SU-DHL-6 (cell line): ENCODE data around the gene PHACTR3.

ENCODE experiments used
- H2AFZ ChIP-seq: fragments of 200-600 bp; sonication (generic); 2 replicates; pipeline ENCODE4 v1.6.1; 2014; ENCODE audit warnings: low read depth, mild to moderate bottlenecking, moderate library complexity, mixed read lengths, antibody characterized with exemption, low read length; ENCODE audit not compliant: severe bottlenecking
- H3F3A ChIP-seq: fragments of 200-600 bp; shearing (Covaris generic); 2 replicates; pipeline ENCODE4 v1.6.0; 2016; ENCODE audit warnings: antibody characterized with exemption, mild to moderate bottlenecking; ENCODE audit not compliant: insufficient read depth
- H3K27ac ChIP-seq: fragments of 200-600 bp; sonication (generic); 2 replicates; pipeline ENCODE4 v1.5.1; 2016; ENCODE audit warnings: low read depth, mild to moderate bottlenecking, low read length, moderate library complexity, mixed read lengths
- H3K27me3 ChIP-seq: fragments of 200-600 bp; sonication (generic), shearing (Covaris generic); 2 replicates; pipeline ENCODE4 v1.6.0; 2014; ENCODE audit warnings: mild to moderate bottlenecking, low read length
- H3K36me3 ChIP-seq: fragments of 200-600 bp; sonication (generic); 2 replicates; pipeline ENCODE4 v1.6.1; 2014; ENCODE audit warnings: mild to moderate bottlenecking, low read length, mixed read lengths
- H3K4me2 ChIP-seq: fragments of 300-600, 200-600 bp; shearing (Covaris generic), sonication (generic); 2 replicates; pipeline ENCODE4 v1.6.0; 2014; ENCODE audit warnings: low read length, low read depth, mild to moderate bottlenecking; ENCODE audit not compliant: poor library complexity, severe bottlenecking
- H3K4me3 ChIP-seq: fragments of 200-600 bp; sonication (generic); 2 replicates; pipeline ENCODE4 v1.5.1; 2014; ENCODE audit warnings: antibody characterized with exemption, low read length, mild to moderate bottlenecking, mixed read lengths; ENCODE audit not compliant: insufficient read depth, poor library complexity, severe bottlenecking
- H3K79me2 ChIP-seq: fragments of 200-600 bp; sonication (generic); 2 replicates; pipeline ENCODE4 v1.6.1; 2014; ENCODE audit warnings: mild to moderate bottlenecking, low read length, moderate library complexity; ENCODE audit not compliant: insufficient read depth
- H3K9ac ChIP-seq: fragments of 200-600 bp; sonication (generic); 2 replicates; pipeline ENCODE4 v1.7.0; 2014; ENCODE audit warnings: mild to moderate bottlenecking, low read length
- H3K9me2 ChIP-seq: fragments of 200-600 bp; sonication (generic); replicated peaks from 2 replicates; pipeline ENCODE4 v1.6.1; 2014; ENCODE audit warnings: low read length; ENCODE audit not compliant: insufficient read depth
- H3K9me3 ChIP-seq: fragments of 200-600 bp; sonication (generic); 2 replicates; pipeline ENCODE4 v1.6.1; 2014; ENCODE audit warnings: low read length, mixed read lengths; ENCODE audit not compliant: insufficient read depth
- H4K20me1 ChIP-seq: fragments of 200-600 bp; sonication (generic); 2 replicates; pipeline ENCODE4 v1.6.1; 2014; ENCODE audit warnings: low read depth, mild to moderate bottlenecking, antibody characterized with exemption, low read length, moderate library complexity, mixed read lengths
- EZH2phosphoT487 ChIP-seq: fragments of 200-600 bp; sonication (generic), shearing (Covaris generic); conservative IDR thresholded peaks from 2 replicates; pipeline ENCODE4 v1.6.1; 2018; ENCODE audit warnings: mild to moderate bottlenecking, antibody characterized with exemption, low read length, moderate library complexity, mixed read lengths
- TF ChIP-seq, protein P1 (sequence below): fragments of 200-600 bp; sonication (generic); IDR thresholded peaks from one replicate; pipeline ENCODE4 v1.5.1; 2017; ENCODE audit warnings: antibody characterized with exemption, mild to moderate bottlenecking, low read length, moderate library complexity; ENCODE audit not compliant: insufficient read depth, poor library complexity, severe bottlenecking

PHACTR3 gene

DNA sequence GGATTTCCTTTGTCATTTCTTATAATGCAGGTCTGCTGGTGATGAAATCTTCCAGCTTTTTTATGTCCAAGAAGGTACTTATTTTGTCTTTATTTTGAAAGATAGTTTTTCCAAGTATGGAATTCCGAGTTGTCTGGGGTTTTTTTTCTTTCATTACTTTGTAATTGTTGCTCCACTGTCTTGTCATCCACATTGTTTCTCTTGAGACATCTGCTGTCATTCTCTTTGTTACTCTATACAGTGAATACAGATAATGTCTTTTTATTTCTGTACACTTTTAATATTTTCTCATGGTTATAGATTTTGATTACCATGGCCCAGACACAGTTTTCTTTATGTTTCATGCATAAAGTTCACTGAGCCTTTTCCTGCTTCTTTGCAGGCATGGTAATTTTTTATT is 196.0 kb downstream of the PHACTR3 start:
- H3K27me3 ChIP-seq, result no peaks in the 10 kb centered on the region
- H3K4me3 ChIP-seq, result no peak overlapping the region
- H3K9me3 ChIP-seq, result peaks cover 19% of the 10 kb centered on the region; the same call in 1 of the 2 replicates
- H4K20me1 ChIP-seq, result no peaks in the 10 kb centered on the region
- H2AFZ ChIP-seq, result no peak overlapping the region
- H3K79me2 ChIP-seq, result no peaks in the 10 kb centered on the region
- no peak overlapping the region for H3K27ac ChIP-seq
- H3K4me2 ChIP-seq, result no peak overlapping the region
- H3K9ac ChIP-seq, result no peak overlapping the region
- no peaks in the 10 kb centered on the region for H3K9me2 ChIP-seq
- TF ChIP-seq, protein P1, sequence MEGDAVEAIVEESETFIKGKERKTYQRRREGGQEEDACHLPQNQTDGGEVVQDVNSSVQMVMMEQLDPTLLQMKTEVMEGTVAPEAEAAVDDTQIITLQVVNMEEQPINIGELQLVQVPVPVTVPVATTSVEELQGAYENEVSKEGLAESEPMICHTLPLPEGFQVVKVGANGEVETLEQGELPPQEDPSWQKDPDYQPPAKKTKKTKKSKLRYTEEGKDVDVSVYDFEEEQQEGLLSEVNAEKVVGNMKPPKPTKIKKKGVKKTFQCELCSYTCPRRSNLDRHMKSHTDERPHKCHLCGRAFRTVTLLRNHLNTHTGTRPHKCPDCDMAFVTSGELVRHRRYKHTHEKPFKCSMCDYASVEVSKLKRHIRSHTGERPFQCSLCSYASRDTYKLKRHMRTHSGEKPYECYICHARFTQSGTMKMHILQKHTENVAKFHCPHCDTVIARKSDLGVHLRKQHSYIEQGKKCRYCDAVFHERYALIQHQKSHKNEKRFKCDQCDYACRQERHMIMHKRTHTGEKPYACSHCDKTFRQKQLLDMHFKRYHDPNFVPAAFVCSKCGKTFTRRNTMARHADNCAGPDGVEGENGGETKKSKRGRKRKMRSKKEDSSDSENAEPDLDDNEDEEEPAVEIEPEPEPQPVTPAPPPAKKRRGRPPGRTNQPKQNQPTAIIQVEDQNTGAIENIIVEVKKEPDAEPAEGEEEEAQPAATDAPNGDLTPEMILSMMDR, result no peak
- no peak for TF ChIP-seq EZH2phosphoT487
- no peaks in the 10 kb centered on the region for H3F3A ChIP-seq
- no peaks in the 10 kb centered on the region for H3K36me3 ChIP-seq

DNA sequence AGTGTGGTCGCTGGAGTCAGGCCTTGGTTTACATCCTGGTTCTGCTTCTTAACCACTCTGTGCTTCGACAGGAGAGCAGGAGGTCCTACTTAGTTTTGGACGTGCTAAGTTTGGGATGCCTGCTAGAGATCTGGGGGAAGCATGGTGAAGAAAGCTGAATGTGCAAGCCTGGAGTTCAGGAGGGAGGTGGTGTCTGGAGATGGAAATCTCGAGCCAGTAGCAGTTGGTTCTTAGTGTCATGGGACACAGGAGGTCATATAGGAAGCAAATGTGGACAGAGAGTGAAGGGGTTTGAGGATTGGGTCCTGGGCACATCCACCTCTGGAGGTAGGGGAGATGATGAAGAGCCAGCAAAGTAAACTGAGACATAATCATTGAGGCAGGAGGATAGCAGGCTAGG is 197.7 kb downstream of the PHACTR3 start:
- Histone ChIP-seq H4K20me1 (no peaks in the 10 kb centered on the region), H3K9ac (no peak overlapping the region), H3K27ac (no peak overlapping the region), H3K4me2 (no peak overlapping the region), H3K79me2 (no peaks in the 10 kb centered on the region), H3K36me3 (no peaks in the 10 kb centered on the region), H3F3A (no peaks in the 10 kb centered on the region), H3K4me3 (no peak overlapping the region), H3K9me2 (no peaks in the 10 kb centered on the region), H3K27me3 (no peaks in the 10 kb centered on the region), H3K9me3 (peaks cover 15% of the 10 kb centered on the region; the same call in 1 of the 2 replicates), H2AFZ (no peak overlapping the region)
- no peak for TF ChIP-seq EZH2phosphoT487
- TF ChIP-seq, protein P1, result no peak

DNA sequence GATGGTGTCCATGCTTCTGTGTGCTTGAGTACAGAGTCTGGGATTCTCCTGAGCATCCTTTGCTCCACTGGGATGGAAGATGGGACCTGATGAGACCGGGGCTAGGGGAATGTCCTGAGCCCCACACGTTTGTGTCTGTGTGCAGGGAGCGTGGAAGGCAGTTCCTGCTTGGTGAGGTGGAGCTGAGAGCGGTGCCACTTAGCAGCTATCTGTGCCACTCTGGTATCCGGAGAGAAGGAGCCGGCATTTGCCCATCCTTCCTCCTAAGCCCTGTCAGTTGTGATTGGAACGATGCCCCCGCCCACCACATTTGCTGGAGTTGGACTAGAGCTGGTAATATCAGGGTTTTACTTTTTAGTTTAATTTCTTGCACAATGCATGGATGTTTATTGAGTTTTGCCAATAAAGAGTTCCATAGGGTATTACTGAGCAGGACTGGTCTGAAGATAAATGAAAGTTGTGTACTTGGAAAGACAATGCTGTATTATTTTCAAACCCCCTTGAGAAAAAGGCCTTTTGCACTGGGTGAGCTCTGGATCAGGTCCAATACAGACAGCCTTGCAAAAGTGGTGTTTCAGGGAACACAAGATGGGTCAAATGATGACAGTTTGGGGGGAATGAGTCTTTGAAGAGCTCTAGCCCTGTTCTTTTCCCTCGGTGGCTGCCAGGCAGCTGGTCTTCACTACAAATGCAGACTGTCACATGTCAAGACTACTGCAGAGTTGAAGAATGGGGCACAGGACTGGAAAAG is 198.3 kb downstream of the PHACTR3 start:
- no peaks in the 10 kb centered on the region for H3F3A ChIP-seq
- no peak for TF ChIP-seq EZH2phosphoT487
- TF ChIP-seq, protein P1, result no peak
- no peaks in the 10 kb centered on the region for H3K9me2 ChIP-seq
- peaks cover 15% of the 10 kb centered on the region; the same call in 1 of the 2 replicates for H3K9me3 ChIP-seq
- no peak overlapping the region for H3K9ac ChIP-seq
- no peaks in the 10 kb centered on the region for H3K79me2 ChIP-seq
- no peak overlapping the region for H3K27ac ChIP-seq
- H3K36me3 ChIP-seq, result no peaks in the 10 kb centered on the region
- no peak overlapping the region for H3K4me3 ChIP-seq
- H4K20me1 ChIP-seq, result no peaks in the 10 kb centered on the region
- no peak overlapping the region for H3K4me2 ChIP-seq
- no peak overlapping the region for H2AFZ ChIP-seq
- H3K27me3 ChIP-seq, result no peaks in the 10 kb centered on the region
